OCI-LY7 (cell line): ENCODE results near the gene USP28.

Experiments
- CTCF ChIP-seq: fragments of 200-600 bp; sonication (generic); conservative IDR thresholded peaks from 2 replicates; pipeline ENCODE4 v1.5.1; 2014; ENCODE audit warnings: mild to moderate bottlenecking, antibody characterized with exemption, low read length, moderate library complexity, mixed read lengths
- EZH2phosphoT487 ChIP-seq: fragments of 200-600 bp; sonication (generic); IDR thresholded peaks from 2 replicates; pipeline ENCODE4 v1.6.1; 2018; ENCODE audit warnings: low read depth, borderline replicate concordance, mild to moderate bottlenecking, mixed run types, antibody characterized with exemption, low read length, moderate library complexity, mixed read lengths

DNA sequence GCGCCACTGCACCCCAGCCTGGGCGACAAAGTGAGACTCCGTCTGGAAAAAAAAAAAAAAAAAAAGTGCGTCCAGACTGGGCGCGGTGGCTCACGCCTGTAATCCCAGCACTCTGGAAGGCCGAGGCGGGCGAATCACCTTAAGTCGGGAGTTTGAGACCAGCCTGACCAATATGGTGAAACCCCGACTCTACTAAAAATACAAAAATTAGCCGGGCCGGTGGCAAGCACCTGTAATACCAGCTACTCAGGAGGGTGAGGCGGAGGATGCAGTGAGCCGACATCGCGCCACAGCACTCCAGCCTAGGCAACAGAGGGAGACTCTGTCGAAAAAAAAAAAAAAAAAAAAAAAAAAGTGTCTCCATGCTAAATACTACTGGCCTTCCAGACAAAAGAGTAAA lies 1.3 kb downstream of the USP28 start:
- TF ChIP-seq CTCF: no peak
- TF ChIP-seq EZH2phosphoT487: no peak
